RPMI7951 (cell line): ENCODE results near the gene MANF. TPM values are rescaled to one million over a fixed set of nuclear protein-coding genes. Genes with fewer than 3 reads are reported as not detected.
"Not testable (repeated sequence)": the region's sequence is repeated elsewhere in the genome, so short reads cannot be mapped to it uniquely, and the experiment has no call there.

Source experiments
- DNase-seq: peaks from one replicate; pipeline ENCODE4 v3.0.0-alpha.2; 2012; ENCODE audit warnings: low read depth
- total RNA-seq: library from RNA; depleted of rRNA; stranded (reverse); fragments of >200 nt; shearing (Covaris generic); gene quantifications from 2 replicates; pipeline ENCODE4 v1.2.3, GENCODE V29; 2014

MANF gene
- total RNA-seq, 1 experiment from 2014 or later: 200 TPM

- no peak for DNase-seq
Observed at GRCh38 chr3:51373658-51374421, 11.3 kb upstream of the MANF start.

- DNase-seq: no peak
Observed at GRCh38 chr3:51374456-51374855, 10.6 kb upstream of the MANF start.

GRCh38 chr3:51375136-51375535 is 10.0 kb upstream of the MANF start:
- DNase-seq: no peak

GRCh38 chr3:51375571-51375970 is 9.5 kb upstream of the MANF start:
- no peak for DNase-seq

- DNase-seq: no peak
Observed at GRCh38 chr3:51378065-51378464, 7.0 kb upstream of the MANF start.

- DNase-seq: no peak
Observed at GRCh38 chr3:51378726-51379125, 6.4 kb upstream of the MANF start.

DNA sequence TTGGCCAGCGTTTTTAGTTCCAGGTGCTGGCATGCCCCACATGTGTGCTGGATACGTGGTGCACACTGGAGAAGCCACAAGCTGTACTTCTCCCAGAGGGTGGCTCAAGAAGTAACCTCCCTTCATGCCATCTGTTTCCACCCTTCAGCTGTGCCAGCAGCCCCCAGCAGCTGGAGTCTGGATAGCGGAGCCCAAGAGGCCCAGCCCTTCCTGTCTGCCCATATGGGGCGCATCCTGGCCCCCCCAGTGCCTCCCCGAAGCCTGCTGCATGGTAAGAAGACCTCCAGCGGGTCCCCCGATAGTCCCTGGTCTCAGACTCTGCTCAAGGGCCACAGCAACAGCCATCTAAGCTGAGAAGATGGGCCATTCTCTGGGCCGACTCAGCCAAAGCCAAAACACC is 5.8 kb upstream of the MANF start:
- no peak for DNase-seq

DNA sequence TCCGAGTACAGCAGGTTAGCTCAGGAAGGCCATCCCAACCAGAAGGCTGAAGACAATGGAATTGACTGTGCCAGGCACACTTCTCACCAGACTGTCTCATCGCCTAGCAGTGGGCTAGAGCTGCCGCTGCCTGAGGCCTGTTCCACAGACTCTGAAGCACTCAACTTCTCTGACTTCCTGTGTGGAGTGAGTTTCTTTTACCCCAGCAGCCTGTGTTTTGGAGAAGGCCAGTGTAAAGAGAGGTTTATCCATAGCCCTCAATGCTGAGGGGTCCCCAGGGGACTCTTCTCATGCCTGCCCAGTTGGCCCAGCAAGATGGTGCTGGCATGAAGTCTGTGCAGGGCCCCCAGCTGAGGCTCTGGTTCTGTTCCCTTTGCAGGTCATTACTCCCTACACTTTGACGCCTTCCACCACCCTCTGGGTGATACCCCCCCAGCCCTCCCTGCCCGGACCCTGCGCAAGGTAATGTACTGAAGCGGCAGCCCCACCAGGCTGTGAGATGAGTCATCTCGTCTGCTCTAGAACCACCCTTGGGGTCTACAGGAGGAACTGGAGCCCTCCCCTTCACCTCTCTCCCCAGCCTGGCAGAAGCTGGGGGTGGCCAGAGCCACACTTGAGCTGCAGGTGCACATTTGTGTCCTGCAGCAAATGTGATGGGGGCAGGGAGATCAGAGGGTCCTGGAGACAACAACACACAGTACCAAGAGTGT is 5.2 kb upstream of the MANF start:
- DNase-seq: no peak

DNA sequence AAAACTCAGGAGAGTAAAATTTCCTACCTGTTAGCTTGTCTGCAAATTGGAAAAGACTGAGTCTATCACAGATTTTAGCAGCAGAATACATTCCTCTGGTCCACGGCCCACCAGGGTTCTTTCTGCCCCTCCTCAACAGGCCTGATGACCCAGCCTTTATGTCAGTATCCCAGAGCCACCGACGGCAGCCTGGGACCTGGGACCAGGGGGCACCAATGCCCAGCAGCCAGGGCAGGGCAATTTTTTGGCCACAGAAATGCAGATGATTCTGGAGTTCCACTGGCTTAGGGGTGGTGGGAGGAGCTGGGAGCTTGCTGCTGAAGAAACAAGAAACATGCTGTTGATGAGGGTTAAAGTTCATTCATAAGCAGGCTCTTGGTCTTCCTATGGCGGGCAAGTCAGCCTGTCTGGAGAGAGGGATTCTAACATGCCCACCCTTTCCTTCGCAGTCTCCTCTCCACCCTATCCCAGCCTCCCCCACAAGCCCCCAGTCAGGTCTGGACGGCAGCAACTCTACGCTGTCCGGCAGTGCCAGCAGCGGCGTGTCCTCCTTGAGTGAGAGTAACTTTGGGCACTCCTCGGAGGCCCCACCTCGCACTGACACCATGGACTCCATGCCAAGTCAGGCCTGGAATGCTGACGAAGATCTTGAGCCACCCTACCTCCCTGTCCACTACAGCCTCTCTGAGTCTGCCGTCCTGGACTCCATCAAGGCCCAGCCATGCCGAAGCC is 4.3 kb upstream of the MANF start:
- DNase-seq: no peak

DNA sequence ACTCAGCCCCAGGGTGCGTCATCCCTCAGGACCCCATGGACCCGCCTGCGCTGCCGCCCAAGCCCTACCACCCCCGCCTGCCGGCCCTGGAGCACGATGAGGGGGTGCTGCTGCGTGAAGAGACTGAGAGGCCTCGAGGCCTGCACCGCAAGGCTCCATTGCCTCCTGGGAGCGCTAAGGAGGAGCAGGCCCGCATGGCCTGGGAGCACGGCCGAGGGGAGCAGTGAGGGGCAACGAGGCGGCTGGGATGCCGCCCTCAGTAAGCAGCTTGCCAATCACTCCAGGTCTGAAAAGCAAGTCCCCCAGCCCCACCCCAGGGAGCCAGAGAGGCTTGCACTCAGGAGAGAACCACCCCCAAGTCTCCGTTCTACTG is 3.8 kb upstream of the MANF start:
- no peak for DNase-seq

DNA sequence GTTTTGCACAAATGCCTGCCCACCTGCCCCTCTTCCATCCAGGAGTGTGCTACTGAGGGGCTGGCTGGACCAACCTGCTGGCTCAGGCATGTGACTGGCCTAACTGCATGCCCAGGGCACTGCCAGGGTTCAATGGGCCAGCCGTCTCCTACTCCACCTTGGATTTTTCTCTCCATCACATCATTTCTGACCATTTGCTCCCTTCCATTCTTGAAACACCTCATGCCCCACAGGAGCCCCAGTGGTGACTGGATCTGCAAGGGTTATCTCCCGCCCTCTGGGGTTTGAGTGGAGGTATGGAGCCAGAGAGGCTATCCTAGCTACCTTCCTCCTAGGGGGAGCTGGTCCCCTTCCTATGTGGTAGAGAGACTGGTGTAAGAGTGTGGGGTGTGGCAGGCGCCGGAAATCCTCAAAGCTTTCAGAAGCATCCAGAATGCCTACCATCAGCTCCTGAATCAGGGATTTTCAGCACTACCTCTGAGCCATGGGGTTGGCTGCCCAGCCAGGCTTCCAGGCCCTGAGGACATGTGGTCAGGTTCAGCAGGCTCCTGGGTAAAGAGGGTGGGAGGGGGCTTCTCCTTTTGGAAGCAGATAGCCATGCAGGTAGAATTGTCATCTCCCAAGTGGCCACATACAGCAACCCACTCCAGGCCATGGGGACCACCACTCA is 2.9 kb upstream of the MANF start:
- no peak for DNase-seq

DNA sequence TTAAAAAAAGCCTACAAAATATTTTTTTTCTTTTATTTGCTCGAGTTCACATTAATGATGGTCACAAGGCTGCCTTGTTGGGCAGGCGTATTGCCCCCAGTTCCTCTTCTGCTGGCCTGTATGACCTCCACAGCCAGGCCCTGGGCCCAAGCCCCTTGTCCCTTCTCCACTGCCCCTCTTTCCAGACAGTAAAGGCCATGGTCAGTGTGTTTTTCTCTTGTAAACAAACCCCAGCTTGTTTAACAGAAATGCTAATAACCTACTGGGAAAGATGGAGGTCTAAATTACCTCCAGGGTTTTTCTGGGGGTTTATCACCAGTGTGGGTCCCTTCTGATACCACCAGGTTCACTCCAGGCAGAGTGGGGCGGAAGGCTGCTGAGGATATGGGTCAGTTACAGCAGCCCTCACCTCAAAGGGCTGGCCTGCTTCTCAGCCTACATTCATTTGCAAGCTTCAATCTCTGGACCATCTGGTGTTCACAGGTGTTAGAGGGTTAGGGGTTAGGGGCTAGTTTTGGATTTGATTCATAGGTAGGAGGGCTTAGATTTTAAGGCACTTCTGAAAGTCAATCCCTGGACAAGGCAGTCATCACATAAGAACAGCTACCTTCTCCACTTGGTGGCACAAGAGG is 2.0 kb upstream of the MANF start:
- no peak for DNase-seq

DNA sequence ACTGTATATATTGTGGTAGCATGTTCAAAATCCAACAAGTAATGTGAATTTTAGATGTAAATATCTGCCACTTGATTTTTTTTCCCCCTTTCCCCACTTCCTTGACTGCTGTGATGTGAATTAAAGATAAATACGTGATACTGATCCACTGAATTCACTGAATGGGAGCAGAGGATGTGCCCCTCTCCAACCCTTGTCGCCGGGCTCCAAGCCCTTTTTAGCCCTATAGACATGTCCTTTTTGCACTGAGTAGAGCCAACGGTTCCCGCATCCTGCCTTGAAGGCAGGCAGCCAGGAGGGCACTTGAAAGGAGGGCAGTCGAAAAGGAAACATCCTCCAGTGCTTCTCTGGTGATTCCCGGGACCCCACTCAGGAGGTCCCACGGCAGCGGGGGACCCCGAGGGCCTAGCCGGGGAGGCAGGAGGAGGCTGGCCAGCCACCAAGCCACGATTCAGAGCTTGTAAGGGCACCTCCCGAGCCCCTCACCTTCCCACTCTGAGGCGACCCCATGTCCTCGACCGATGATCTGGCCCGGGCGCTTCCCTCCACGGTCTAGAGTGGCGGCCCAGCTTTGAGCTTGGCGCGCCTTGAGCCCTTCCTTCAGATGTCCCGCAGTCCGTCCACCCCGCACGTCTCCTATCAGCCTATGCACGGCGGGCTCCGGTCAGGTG is 901 bp upstream of the MANF start:
- DNase-seq: peak; percentile 26

DNA sequence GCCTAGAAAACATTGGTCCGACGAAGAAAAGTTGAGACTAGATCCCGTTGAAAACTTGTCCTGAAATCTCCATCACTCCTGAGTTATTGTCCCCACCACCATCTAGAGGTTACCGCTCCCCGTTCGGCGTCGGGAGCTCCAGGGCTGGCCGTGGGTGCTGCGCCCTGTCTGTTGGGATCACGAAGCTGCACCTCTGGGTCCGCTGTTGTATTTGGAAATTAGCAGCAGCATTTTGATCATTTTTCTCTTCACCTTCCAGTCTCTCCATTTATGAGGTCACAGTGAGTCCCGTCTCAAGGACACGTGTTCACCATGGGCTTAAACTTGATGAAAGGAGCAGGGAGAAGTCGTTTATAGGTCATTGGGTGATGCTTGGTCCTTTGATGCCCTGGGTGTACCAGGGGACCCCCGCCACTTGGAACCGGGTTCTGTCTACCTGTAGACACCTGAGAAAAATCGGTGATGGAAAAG is 565 bp downstream of the MANF start:
- DNase-seq: no peak

- DNase-seq: peak; percentile 13
Observed at GRCh38 chr3:51386159-51386851, 1.2 kb downstream of the MANF start.

GRCh38 chr3:51386852-51387229 is 1.8 kb downstream of the MANF start:
- DNase-seq: no peak

- not testable (repeated sequence) for DNase-seq
Observed at GRCh38 chr3:51387281-51387680, 2.2 kb downstream of the MANF start.

DNA sequence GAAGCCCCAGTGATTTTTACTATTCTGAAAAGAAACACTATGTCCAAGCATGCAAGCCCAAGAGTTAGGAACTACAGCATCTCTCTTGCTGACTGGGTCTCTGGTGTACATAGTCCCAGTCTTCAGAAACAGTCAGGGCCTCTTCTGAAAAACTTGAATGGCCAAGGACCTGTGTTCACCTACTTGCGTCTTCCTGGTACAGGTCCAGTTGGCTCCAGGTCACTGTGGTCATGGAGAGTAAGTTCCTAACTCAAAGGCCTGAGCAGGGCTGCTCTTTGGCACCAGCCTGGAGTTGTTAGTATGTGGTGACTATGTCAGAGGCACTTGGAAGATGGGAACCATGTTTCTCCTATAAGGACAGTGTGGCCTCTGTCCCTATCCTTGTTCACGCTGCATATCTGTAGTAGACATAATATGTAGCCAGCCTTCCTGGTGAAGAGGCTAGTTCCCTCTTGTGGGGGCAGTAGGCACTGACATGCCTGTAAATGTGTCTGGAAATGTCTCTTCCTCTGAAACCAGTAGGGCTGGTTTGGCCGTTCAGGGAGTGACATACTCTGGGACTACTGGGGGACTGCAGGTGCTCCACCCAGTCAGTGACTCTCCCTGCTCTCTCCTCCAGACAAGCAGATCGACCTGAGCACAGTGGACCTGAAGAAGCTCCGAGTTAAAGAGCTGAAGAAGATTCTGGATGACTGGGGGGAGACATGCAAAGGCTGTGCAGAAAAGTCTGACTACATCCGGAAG is 3.4 kb downstream of the MANF start:
- peak; percentile 21 for DNase-seq

DNA sequence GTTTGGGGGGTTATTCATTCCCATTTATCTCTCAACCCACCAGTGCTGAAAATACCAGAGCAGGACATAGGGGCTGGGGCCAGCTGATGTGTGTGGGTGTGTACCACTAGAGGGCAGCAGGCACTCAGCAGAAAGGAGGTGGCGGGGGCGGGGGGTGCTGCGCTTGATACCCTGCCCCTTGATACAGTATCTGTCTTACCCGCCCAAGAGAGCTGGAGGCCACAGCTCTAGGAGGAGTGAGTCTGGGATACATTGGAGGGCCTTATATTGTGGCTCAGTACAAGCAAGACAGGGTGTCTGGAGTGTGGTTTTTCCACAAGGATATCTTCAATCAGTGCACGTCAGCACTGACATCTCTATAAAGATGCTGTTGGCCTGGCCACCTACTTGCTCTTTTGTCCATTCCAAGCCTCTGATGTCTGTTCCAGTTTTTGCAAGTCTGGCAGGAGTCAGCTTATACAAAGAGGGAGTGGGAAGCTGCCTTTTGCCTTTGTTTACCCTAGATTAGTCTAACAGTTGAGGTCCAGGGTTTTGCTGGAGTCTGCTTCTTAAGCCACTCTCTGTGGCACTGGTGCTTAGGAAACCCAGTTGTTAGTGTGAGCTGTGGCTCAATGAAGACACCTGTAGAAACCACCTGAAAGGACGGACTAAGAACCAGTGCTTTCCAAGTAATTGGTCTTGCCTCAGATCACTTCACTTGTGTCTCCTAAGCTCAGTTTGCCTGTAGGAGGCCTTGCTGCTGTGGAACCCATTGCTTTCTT is 4.5 kb downstream of the MANF start:
- peak; percentile 53 for DNase-seq
